Neural progenitor cell (in vitro differentiated cells): Measurements from ENCODE around the gene PPIL1. TPM values are rescaled to one million over a fixed set of nuclear protein-coding genes. Genes with fewer than 3 reads are reported as not detected.

Source experiments
- DNase-seq: peaks from one replicate; pipeline ENCODE4 v3.0.0-alpha.2; 2016; ENCODE audit warnings: low spot score
- H2AFZ ChIP-seq: fragments of 200-600 bp; sonication (generic); replicated peaks from 2 replicates; pipeline ENCODE4 v1.6.1; 2016; ENCODE audit warnings: antibody characterized with exemption
- H3F3A ChIP-seq: fragments of 200-600 bp; sonication (generic); 2 replicates; pipeline ENCODE4 v1.6.1; 2016; ENCODE audit warnings: antibody characterized with exemption, low read depth
- H3K27ac ChIP-seq: fragments of 200-600 bp; sonication (generic); 2 replicates; pipeline ENCODE4 v1.5.1; 2016; ENCODE audit warnings: mild to moderate bottlenecking
- H3K27me3 ChIP-seq: fragments of 200-600 bp; sonication (generic); 2 replicates; pipeline ENCODE4 v1.6.1; 2016; ENCODE audit warnings: mild to moderate bottlenecking, moderate library complexity
- H3K36me3 ChIP-seq: fragments of 200-600 bp; sonication (generic); 2 replicates; pipeline ENCODE4 v1.5.1; 2016
- H3K4me1 ChIP-seq: fragments of 200-600 bp; sonication (generic); 2 replicates; pipeline ENCODE4 v1.6.1; 2016; ENCODE audit warnings: mixed run types
- H3K4me2 ChIP-seq: fragments of 200-600 bp; sonication (generic); 2 replicates; pipeline ENCODE4 v1.6.1; 2016
- H3K4me3 ChIP-seq: fragments of 200-600 bp; sonication (generic); 2 replicates; pipeline ENCODE4 v1.5.1; 2016
- H3K79me2 ChIP-seq: fragments of 200-600 bp; sonication (generic); 2 replicates; pipeline ENCODE4 v1.6.1; 2016; ENCODE audit warnings: low read depth
- H3K9ac ChIP-seq: fragments of 200-600 bp; sonication (generic); 2 replicates; pipeline ENCODE4 v1.6.1; 2016
- H3K9me3 ChIP-seq: fragments of 200-600 bp; sonication (generic); 2 replicates; pipeline ENCODE4 v1.5.1; 2016; ENCODE audit warnings: low read depth
- H4K20me1 ChIP-seq: fragments of 200-600 bp; sonication (generic); 2 replicates; pipeline ENCODE4 v1.6.1; 2016; ENCODE audit warnings: low read depth
- H3K27ac Mint-ChIP-seq: 3 replicates; pipeline ENCODE4 v1.8.0; 2021; ENCODE audit warnings: mixed read lengths
- H3K27me3 Mint-ChIP-seq: 2 replicates; pipeline ENCODE4 v1.8.0; 2022; ENCODE audit warnings: low read depth, mild to moderate bottlenecking, inconsistent platforms, moderate library complexity, mixed read lengths; ENCODE audit not compliant: insufficient read depth
- H3K36me3 Mint-ChIP-seq: 3 replicates; pipeline ENCODE4 v1.8.0; 2021; ENCODE audit warnings: mixed read lengths
- H3K4me1 Mint-ChIP-seq: 3 replicates; pipeline ENCODE4 v1.8.0; 2021; ENCODE audit warnings: mixed read lengths
- H3K4me3 Mint-ChIP-seq: 3 replicates; pipeline ENCODE4 v1.8.0; 2021; ENCODE audit warnings: mild to moderate bottlenecking, moderate library complexity, mixed read lengths
- H3K9me3 Mint-ChIP-seq: 3 replicates; pipeline ENCODE4 v1.8.0; 2020; ENCODE audit warnings: mixed read lengths
- CTCF ChIP-seq: fragments of 200-600 bp; sonication (generic); IDR thresholded peaks from 2 replicates; pipeline ENCODE4 v1.5.1; 2017; ENCODE audit warnings: antibody characterized with exemption, mild to moderate bottlenecking
- EZH2 ChIP-seq: fragments of 200-600 bp; sonication (generic); IDR thresholded peaks from 2 replicates; pipeline ENCODE4 v1.6.1; 2017; ENCODE audit warnings: antibody characterized with exemption, mild to moderate bottlenecking, moderate library complexity
- EZH2phosphoT487 ChIP-seq: fragments of 200-600 bp; sonication (generic); IDR thresholded peaks from 2 replicates; pipeline ENCODE4 v1.6.1; 2017; ENCODE audit warnings: antibody characterized with exemption
- total RNA-seq: library from RNA; depleted of rRNA; stranded (reverse); fragments of >200 nt; gene quantifications from 2 replicates; pipeline ENCODE4 v1.2.3, GENCODE V29; 2015; ENCODE audit warnings: low replicate concordance

PPIL1 gene
- total RNA-seq, 1 donor from 2014 or later: 93.1 TPM

- Histone ChIP-seq H3K9me3 (no peaks in the 10 kb centered on the region), H3K4me1 (peaks cover 20% of the 10 kb centered on the region), H3K79me2 (no peaks in the 10 kb centered on the region), H3F3A (peaks cover 5% of the 10 kb centered on the region), H2AFZ (no peak overlapping the region), H3K27me3 (no peaks in the 10 kb centered on the region), H3K4me3 (no peak overlapping the region), H3K36me3 (no peaks in the 10 kb centered on the region), H3K27ac (no peak overlapping the region), H3K4me2 (no peak overlapping the region), H3K9ac (no peak overlapping the region), H4K20me1 (no peaks in the 10 kb centered on the region)
- no peak for TF ChIP-seq EZH2
- TF ChIP-seq CTCF: no peak
- TF ChIP-seq EZH2phosphoT487: no peak
- H3K27me3 Mint-ChIP-seq: peaks cover 32% of the 10 kb centered on the region
- no peaks in the 10 kb centered on the region for H3K9me3 Mint-ChIP-seq
- H3K4me1 Mint-ChIP-seq: peaks cover 77% of the 10 kb centered on the region
- DNase-seq: no peak
- no peaks in the 10 kb centered on the region for H3K36me3 Mint-ChIP-seq
- no peak overlapping the region for H3K27ac Mint-ChIP-seq
- H3K4me3 Mint-ChIP-seq: no peak overlapping the region
These were observed 50.4 kb downstream of the PPIL1 start for GRCh38 chr6:36824253-36824652.

GRCh38 chr6:36823421-36824096 is 51.0 kb downstream of the PPIL1 start:
- H3K36me3 Mint-ChIP-seq: no peaks in the 10 kb centered on the region
- no peak overlapping the region for H3K27ac Mint-ChIP-seq
- peaks cover 20% of the 10 kb centered on the region for H3K4me1 ChIP-seq
- peaks cover 5% of the 10 kb centered on the region for H3F3A ChIP-seq
- no peak for DNase-seq
- H3K4me1 Mint-ChIP-seq: peaks cover 78% of the 10 kb centered on the region
- peaks cover 32% of the 10 kb centered on the region for H3K27me3 Mint-ChIP-seq
- H3K27me3 ChIP-seq: no peaks in the 10 kb centered on the region
- H3K27ac ChIP-seq: no peak overlapping the region
- no peaks in the 10 kb centered on the region for H3K9me3 ChIP-seq
- H3K4me3 ChIP-seq: no peak overlapping the region
- peak overlapping the region; percentile 6 for H3K4me2 ChIP-seq
- H2AFZ ChIP-seq: no peak overlapping the region
- H3K4me3 Mint-ChIP-seq: no peak overlapping the region
- TF ChIP-seq EZH2 (no peak), CTCF (no peak), EZH2phosphoT487 (no peak)
- no peaks in the 10 kb centered on the region for H3K79me2 ChIP-seq
- no peaks in the 10 kb centered on the region for H3K9me3 Mint-ChIP-seq
- no peaks in the 10 kb centered on the region for H4K20me1 ChIP-seq
- H3K36me3 ChIP-seq: no peaks in the 10 kb centered on the region
- H3K9ac ChIP-seq: no peak overlapping the region

DNA sequence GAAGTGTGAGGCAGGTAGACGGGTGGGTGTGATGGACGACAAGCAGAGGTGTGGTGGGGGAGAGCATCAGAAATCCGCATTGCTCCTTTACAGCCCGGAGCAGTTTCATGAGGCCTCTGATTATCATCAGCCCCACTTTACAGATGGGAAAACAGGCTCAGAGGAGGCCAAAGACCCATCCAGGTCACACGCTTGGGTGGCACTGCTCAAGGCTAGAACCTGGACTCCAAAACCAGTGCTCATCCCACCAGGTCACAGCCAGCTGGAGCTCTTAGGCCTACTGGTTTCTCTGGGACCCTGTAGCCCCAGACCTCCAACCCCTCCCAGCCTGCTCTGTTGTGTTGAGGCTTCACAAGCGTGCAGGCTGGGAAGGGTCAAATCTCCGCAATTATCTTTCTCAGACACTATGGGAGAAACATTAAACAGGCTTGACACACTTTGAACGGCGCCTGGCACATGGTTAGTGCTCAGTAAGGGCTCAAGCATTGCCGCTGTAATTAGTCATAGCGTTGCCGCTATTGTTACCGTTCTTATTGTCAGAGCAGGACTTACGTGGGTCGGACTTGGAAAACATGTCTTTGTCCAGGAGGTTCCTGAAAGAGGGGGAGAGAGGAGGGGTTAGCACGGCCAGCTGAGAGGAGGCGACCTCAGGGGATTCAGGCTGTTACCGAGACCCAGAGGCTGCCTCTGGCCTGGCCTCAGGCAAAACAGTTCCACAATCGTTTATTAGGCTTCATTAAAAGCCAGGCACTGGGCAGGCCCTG is 51.9 kb downstream of the PPIL1 start:
- peaks cover 25% of the 10 kb centered on the region for H3K4me1 ChIP-seq
- H3K4me3 Mint-ChIP-seq: no peak overlapping the region

More for the DNA sequence above, 51.9 kb downstream of the PPIL1 start:
- Mint-ChIP-seq H3K27ac (peak overlapping the region; percentile 86), H3K9me3 (no peaks in the 10 kb centered on the region), H3K36me3 (no peaks in the 10 kb centered on the region), H3K4me1 (peaks cover 80% of the 10 kb centered on the region), H3K27me3 (peaks cover 32% of the 10 kb centered on the region)
- Histone ChIP-seq H3K27me3 (no peaks in the 10 kb centered on the region), H3K79me2 (no peaks in the 10 kb centered on the region), H2AFZ (no peak overlapping the region), H3K9ac (no peak overlapping the region), H3K27ac (no peak overlapping the region), H3K9me3 (no peaks in the 10 kb centered on the region), H3K36me3 (no peaks in the 10 kb centered on the region), H3F3A (peaks cover 5% of the 10 kb centered on the region), H3K4me3 (no peak overlapping the region), H3K4me2 (peak overlapping the region; percentile 6), H4K20me1 (no peaks in the 10 kb centered on the region)
- TF ChIP-seq EZH2 (no peak), EZH2phosphoT487 (no peak), CTCF (no peak)
- DNase-seq: peak; percentile 65
